GM18861 (cell line): Measurements from ENCODE around the gene C5AR1.
"Not testable (repeated sequence)": the region's sequence is repeated elsewhere in the genome, so short reads cannot be mapped to it uniquely, and the experiment has no call there.

ENCODE experiments used
- ATAC-seq: cut with Tn5 transposase; IDR thresholded peaks from one replicate; pipeline ENCODE4 v1.9.1; 2021; ENCODE audit not compliant: unreplicated experiment

Gene C5AR1

GRCh38 chr19:47283405-47284059 lies 26.1 kb upstream of the C5AR1 start:
- ATAC-seq = no peak

DNA sequence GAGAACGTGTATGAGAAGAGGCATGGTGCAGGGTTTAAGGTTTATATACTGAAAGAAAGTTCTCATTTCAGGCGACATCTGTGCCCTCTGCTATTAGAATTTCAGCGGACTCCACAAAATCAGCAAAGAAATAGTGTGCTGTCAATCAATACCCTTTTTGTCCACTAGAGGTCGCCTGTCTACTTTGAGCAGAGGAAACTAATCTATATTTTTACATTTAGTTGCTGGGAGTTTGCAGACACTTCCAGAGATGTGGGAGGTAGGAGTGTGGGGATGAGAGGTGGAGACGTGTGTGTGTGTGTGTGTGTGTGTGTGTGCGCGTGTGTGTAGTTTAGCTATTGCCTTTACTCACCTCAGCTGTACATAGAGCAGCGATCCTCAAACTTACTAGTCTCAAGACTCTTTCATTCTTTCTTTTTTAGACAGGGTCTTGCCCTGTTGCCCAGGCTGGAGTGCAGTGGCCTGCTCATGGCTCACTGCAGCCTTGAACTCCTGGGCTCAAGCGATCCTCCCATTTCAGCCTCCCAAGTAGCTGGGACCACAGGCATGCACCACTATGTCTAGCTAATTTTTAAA lies 25.2 kb upstream of the C5AR1 start:
- no peak for ATAC-seq

GRCh38 chr19:47296036-47296435 lies 13.6 kb upstream of the C5AR1 start:
- no peak for ATAC-seq

DNA sequence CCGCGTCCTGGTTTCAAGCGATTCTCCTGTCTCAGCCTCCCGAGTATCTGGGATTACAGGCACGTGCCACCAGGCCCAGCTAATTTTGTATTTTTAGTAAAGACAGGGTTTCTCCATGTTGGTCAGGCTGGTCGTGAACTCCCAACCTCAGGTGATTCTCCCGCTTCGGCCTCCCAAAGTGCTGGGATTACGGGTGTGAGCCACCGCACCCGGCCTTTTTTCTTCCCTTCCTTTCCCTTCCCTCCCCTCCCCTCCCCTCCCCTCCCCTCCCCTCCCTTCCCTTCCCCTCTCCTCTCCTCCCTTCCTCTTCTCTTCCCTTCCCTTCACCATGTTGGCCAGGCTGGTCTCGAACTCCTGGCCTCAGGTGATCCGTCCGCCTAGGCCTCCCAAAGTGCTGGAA lies 8.8 kb upstream of the C5AR1 start:
- not testable (repeated sequence) for ATAC-seq

- no peak for ATAC-seq
Measured at GRCh38 chr19:47302249-47302648, 7.4 kb upstream of the C5AR1 start.

DNA sequence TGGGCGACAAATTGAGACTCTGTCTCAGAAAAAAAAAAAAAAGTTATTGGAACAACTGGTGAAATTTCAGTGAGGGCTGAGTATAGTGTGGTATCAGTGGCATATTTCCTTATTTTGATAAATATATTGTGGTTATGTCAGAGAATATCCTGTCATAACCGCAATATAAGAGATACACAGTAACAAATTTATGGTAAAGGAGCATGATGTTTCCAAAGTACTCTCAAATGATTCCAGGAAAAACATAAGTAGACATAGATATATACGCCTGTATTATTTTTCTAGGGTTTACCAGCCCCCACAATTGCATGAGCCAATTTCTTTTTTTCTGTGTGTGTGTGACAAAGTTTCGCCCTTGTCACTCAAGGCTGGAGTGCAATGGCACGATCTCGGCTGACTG lies 5.7 kb upstream of the C5AR1 start:
- no peak for ATAC-seq

- no peak for ATAC-seq
Measured at GRCh38 chr19:47305309-47305751, 4.3 kb upstream of the C5AR1 start.

DNA sequence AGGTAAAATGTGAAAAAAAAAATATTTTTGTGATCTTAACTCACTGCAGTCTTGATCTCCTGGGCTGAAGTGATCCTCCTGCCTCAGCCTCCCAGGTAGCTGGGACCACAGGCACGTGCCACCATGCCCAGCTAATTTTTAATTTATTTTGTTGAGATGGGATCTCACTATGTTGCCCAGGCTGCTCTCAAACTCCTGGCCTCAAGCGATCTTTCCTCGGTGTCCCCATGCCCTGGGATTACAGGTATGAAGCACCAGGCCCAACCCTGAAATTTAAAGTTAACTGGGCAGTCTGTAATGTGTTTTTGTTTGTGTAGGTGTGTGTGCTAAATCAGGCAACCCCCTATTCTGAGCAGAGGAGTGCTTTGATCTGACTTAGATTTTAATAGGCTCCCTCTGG lies 3.4 kb upstream of the C5AR1 start:
- ATAC-seq = no peak

DNA sequence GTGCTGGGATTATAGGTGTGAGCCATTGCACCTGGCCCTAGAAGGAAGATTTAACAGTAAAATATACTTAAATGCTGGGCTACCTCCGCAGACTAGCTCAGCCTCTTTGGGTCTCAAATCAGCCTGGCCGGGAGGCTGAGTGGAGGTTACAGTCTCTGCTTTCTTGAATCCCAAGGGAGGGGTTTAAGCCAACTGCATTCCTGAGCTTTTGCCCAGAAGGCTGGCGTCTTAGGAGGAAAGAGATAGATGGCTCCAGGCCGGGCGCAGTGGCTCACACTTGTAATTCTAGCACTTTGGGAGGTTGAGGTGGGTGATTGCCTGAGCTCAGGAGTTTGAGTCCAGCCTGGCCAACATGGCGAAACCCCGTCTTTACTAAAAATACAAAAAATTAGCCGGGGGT lies 623 bp upstream of the C5AR1 start:
- no peak for ATAC-seq

DNA sequence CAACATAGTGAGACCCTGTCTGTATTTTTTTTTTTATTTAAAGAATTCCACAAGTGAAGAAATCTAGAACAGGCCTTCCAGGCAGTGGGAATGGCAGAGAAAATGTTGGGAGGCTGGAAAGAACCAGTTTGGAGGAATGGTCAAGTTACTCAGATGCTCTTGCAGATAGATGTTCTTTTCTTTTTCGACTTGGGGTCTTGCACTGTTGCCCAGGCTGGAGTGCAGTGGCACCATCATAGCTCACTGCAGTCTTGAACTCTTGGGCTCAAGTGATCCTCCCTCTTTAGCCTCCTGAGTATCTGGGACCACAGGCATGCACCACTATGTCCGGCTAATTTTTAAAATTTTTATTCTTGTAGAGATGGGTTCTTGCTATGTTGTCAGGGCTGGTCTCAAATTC lies 662 bp downstream of the C5AR1 start:
- ATAC-seq = no peak

DNA sequence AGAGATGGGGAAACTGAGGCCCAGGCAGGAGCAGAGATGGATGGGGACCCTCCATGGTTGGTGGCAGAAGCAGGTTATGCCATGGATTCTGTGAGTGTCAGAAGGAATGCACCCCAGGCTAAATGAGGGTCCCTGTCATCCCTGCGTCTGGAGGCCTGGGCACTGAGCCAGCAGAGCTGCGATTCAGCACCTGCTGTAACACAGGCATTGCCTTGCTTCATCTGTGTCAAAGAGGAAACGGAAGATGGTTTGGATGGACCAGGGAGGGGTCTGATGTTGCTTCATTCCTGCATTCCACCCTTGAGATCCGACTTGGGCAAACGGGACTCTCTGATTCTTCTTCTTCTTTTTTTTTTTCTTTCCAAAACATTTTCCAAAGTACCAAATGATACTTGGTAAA lies 1.2 kb downstream of the C5AR1 start:
- no peak for ATAC-seq

DNA sequence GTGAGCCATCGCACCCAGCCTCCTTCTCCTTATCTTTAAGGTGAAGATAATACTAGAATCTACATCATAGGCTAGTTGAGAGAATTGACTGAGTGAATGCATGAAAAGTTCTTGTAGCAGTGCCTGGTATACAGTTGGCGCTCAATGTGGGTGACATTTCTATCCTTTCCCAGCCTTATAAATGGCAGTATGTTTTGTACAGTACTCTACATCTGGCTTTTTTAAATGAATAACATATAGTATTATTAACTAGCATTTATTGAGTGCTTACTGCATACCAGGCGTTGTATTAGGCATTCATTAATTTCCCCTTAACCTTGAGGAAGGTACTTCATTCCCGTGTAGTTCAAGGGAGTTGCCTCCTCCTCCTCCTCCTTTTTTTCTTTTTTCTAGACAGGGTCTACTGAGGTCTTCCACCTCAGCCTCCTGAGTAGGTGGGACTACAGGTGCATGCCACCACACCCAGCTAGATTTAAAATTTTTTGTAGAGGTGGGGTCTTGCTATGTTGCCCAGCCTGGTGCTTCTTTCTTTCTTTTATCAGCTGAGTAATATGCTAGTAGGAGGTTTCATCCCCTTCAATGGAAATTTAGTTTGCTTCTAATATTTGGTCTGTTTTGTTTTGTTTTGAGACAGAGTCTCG lies 2.8 kb downstream of the C5AR1 start:
- no peak for ATAC-seq

- no peak for ATAC-seq
Measured at GRCh38 chr19:47313754-47314295, 4.2 kb downstream of the C5AR1 start.

GRCh38 chr19:47315125-47315821 lies 5.6 kb downstream of the C5AR1 start:
- ATAC-seq = no peak

GRCh38 chr19:47316513-47316912 lies 6.9 kb downstream of the C5AR1 start:
- no peak for ATAC-seq

DNA sequence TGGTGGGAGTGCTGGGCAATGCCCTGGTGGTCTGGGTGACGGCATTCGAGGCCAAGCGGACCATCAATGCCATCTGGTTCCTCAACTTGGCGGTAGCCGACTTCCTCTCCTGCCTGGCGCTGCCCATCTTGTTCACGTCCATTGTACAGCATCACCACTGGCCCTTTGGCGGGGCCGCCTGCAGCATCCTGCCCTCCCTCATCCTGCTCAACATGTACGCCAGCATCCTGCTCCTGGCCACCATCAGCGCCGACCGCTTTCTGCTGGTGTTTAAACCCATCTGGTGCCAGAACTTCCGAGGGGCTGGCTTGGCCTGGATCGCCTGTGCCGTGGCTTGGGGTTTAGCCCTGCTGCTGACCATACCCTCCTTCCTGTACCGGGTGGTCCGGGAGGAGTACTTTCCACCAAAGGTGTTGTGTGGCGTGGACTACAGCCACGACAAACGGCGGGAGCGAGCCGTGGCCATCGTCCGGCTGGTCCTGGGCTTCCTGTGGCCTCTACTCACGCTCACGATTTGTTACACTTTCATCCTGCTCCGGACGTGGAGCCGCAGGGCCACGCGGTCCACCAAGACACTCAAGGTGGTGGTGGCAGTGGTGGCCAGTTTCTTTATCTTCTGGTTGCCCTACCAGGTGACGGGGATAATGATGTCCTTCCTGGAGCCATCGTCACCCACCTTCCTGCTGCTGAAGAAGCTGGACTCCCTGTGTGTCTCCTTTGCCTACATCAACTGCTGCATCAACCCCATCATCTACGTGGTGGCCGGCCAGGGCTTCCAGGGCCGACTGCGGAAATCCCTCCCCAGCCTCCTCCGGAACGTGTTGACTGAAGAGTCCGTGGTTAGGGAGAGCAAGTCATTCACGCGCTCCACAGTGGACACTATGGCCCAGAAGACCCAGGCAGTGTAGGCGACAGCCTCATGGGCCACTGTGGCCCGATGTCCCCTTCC lies 10.5 kb downstream of the C5AR1 start:
- no peak for ATAC-seq

GRCh38 chr19:47321630-47322029 lies 12.0 kb downstream of the C5AR1 start:
- ATAC-seq = no peak

DNA sequence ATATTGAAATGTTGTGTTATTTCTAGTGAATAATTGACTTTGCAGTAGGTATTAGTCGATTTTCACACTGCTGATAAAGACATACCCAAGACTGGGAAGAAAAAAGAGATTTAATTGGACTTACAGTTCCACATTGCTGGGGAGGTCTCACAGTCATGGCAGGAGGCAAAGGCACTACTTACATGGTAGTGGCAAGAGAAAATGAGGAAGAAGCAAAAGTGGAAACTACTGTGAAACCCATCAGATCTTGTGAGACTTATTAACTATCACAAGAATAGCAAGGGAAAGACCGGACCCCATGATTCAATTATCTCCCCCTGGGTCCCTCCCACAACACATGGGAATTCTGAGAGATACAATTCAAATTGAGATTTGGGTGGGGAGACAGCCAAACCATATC lies 12.4 kb downstream of the C5AR1 start:
- no peak for ATAC-seq

DNA sequence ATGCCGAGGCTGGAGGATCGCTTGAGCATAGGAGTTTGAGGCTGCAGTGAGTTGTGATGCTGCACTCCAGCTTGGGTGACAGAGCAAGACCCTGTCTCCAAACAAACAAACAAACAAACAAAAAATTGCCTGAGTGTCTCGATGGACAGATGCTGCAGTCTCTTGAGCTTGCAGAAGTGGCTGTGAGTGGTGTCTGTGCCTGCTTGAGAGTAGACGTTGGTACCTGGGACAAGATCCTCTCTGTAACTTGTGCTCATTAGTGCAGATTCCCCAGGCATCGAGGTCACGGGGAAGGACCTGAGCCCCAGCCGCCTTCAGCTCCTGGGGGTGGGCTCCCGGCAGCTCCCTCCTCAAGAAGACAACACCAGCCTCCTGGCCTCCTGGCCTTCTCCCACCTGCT lies 13.7 kb downstream of the C5AR1 start:
- ATAC-seq = no peak

- no peak for ATAC-seq
Measured at GRCh38 chr19:47323872-47324271, 14.2 kb downstream of the C5AR1 start.

DNA sequence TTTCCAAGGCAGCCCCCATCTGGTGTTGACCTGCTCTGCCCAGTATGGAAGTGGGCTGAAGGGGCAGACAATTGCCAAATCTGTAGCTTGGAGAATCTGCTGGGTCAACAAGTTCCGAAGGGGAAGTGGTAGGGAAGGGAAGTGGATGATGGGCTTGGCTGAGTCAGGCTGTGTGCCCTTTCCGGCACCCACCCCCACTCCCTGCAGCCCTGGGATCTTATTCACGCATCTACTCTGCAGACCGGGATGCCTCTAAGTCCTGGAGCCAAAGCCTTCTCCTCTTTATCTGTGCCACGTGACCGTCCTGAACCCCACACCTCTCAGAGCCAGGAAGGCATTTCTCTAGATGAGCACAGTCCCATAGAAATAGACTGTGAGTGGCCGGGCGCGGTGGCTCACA lies 14.8 kb downstream of the C5AR1 start:
- ATAC-seq = no peak
